LoVo (cell line): ENCODE data around the gene SMARCC1.

Experiments used
- DNase-seq: peaks from one replicate; pipeline ENCODE4 v3.0.0-alpha.2; 2016; ENCODE audit warnings: low spot score

The SMARCC1 gene

GRCh38 chr3:47634996-47635395, 146.7 kb downstream of the SMARCC1 start:
- no peak for DNase-seq

GRCh38 chr3:47630810-47631209, 150.9 kb downstream of the SMARCC1 start:
- DNase-seq = no peak

GRCh38 chr3:47629770-47630169, 151.9 kb downstream of the SMARCC1 start:
- DNase-seq = no peak

- no peak for DNase-seq
Measured at GRCh38 chr3:47628426-47628825, 153.3 kb downstream of the SMARCC1 start.

GRCh38 chr3:47622671-47623461, 158.8 kb downstream of the SMARCC1 start:
- no peak for DNase-seq

GRCh38 chr3:47617086-47618010, 164.3 kb downstream of the SMARCC1 start:
- no peak for DNase-seq

GRCh38 chr3:47614788-47615187, 166.9 kb downstream of the SMARCC1 start:
- no peak for DNase-seq

- no peak for DNase-seq
Measured at GRCh38 chr3:47613722-47614121, 168.0 kb downstream of the SMARCC1 start.

- no peak for DNase-seq
Measured at GRCh38 chr3:47612879-47613278, 168.8 kb downstream of the SMARCC1 start.

- DNase-seq = no peak
Measured at GRCh38 chr3:47612178-47612577, 169.5 kb downstream of the SMARCC1 start.

- no peak for DNase-seq
Measured at GRCh38 chr3:47611576-47611975, 170.1 kb downstream of the SMARCC1 start.

- DNase-seq = no peak
Measured at GRCh38 chr3:47610583-47610982, 171.1 kb downstream of the SMARCC1 start.

GRCh38 chr3:47607335-47607734, 174.4 kb downstream of the SMARCC1 start:
- no peak for DNase-seq

- no peak for DNase-seq
Measured at GRCh38 chr3:47606165-47606564, 175.5 kb downstream of the SMARCC1 start.

GRCh38 chr3:47605652-47606051, 176.0 kb downstream of the SMARCC1 start:
- DNase-seq = no peak

- DNase-seq = no peak
Measured at GRCh38 chr3:47604145-47604544, 177.5 kb downstream of the SMARCC1 start.

- DNase-seq = no peak
Measured at GRCh38 chr3:47603332-47603731, 178.4 kb downstream of the SMARCC1 start.

- no peak for DNase-seq
Measured at GRCh38 chr3:47601281-47601680, 180.4 kb downstream of the SMARCC1 start.

- no peak for DNase-seq
Measured at GRCh38 chr3:47594792-47595191, 186.9 kb downstream of the SMARCC1 start.

- DNase-seq = no peak
Measured at GRCh38 chr3:47592066-47592795, 189.5 kb downstream of the SMARCC1 start.

- DNase-seq = no peak
Measured at GRCh38 chr3:47590216-47590615, 191.5 kb downstream of the SMARCC1 start.

- no peak for DNase-seq
Measured at GRCh38 chr3:47588587-47588986, 193.1 kb downstream of the SMARCC1 start.
